Measurements from ENCODE around the gene ADGRG3.

DNA sequence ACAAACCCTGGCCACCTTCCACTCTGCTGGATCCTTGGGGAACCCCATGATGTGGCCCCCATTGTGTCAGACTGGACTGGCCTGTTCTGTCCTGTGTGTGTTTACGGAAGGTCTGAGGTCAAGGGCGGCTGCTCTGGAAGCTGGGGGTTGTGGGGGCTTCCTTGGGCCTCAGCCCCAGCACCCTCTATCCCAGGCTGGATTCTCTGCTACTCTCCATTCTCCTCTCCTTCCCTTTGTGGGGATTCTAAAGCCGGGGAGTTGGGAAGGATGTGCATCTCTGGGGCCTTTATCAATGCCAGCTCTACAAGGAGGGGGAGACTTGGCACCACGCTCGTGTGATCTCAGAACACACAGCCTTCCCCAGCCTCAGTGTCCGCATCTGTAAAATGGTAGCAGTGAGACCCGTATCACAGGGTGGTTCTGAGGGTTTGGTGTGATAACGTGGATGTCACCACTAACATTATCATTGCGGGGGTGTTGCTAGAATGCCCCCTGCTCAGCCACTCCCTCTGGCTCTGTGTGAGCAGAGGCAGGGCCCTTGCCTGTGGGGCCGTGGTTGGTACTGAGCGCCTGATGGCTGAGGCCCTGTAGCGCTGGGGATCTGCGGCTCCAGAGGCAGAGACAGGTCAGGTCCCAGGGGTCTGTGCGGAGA is 21.6 kb upstream of the ADGRG3 start:
- TF ChIP-seq, protein P1, sequence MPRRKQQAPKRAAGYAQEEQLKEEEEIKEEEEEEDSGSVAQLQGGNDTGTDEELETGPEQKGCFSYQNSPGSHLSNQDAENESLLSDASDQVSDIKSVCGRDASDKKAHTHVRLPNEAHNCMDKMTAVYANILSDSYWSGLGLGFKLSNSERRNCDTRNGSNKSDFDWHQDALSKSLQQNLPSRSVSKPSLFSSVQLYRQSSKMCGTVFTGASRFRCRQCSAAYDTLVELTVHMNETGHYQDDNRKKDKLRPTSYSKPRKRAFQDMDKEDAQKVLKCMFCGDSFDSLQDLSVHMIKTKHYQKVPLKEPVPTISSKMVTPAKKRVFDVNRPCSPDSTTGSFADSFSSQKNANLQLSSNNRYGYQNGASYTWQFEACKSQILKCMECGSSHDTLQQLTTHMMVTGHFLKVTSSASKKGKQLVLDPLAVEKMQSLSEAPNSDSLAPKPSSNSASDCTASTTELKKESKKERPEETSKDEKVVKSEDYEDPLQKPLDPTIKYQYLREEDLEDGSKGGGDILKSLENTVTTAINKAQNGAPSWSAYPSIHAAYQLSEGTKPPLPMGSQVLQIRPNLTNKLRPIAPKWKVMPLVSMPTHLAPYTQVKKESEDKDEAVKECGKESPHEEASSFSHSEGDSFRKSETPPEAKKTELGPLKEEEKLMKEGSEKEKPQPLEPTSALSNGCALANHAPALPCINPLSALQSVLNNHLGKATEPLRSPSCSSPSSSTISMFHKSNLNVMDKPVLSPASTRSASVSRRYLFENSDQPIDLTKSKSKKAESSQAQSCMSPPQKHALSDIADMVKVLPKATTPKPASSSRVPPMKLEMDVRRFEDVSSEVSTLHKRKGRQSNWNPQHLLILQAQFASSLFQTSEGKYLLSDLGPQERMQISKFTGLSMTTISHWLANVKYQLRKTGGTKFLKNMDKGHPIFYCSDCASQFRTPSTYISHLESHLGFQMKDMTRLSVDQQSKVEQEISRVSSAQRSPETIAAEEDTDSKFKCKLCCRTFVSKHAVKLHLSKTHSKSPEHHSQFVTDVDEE (CRISPR knock-in tag; IDR thresholded peaks at IDR 0.05), result no peak
- TF ChIP-seq ARNTL (CRISPR knock-in tag; IDR thresholded peaks at IDR 0.05; ENCODE audit: borderline replicate concordance, low read depth) (no peak), TCF4 (CRISPR knock-in tag; IDR thresholded peaks at IDR 0.05; ENCODE audit: borderline replicate concordance) (no peak), ZFP3 (CRISPR knock-in tag; IDR thresholded peaks at IDR 0.05) (no peak), ZFP30 (CRISPR knock-in tag; IDR thresholded peaks at IDR 0.05) (no peak), ZC3H10 (CRISPR knock-in tag; IDR thresholded peaks at IDR 0.05) (no peak), RARB (CRISPR knock-in tag; IDR thresholded peaks at IDR 0.05) (no peak)
- TF ChIP-seq, protein P2, sequence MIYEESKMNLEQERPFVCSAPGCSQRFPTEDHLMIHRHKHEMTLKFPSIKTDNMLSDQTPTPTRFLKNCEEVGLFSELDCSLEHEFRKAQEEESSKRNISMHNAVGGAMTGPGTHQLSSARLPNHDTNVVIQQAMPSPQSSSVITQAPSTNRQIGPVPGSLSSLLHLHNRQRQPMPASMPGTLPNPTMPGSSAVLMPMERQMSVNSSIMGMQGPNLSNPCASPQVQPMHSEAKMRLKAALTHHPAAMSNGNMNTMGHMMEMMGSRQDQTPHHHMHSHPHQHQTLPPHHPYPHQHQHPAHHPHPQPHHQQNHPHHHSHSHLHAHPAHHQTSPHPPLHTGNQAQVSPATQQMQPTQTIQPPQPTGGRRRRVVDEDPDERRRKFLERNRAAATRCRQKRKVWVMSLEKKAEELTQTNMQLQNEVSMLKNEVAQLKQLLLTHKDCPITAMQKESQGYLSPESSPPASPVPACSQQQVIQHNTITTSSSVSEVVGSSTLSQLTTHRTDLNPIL (CRISPR knock-in tag; IDR thresholded peaks at IDR 0.05; ENCODE audit: low read depth), result no peak
- TF ChIP-seq, protein P3, sequence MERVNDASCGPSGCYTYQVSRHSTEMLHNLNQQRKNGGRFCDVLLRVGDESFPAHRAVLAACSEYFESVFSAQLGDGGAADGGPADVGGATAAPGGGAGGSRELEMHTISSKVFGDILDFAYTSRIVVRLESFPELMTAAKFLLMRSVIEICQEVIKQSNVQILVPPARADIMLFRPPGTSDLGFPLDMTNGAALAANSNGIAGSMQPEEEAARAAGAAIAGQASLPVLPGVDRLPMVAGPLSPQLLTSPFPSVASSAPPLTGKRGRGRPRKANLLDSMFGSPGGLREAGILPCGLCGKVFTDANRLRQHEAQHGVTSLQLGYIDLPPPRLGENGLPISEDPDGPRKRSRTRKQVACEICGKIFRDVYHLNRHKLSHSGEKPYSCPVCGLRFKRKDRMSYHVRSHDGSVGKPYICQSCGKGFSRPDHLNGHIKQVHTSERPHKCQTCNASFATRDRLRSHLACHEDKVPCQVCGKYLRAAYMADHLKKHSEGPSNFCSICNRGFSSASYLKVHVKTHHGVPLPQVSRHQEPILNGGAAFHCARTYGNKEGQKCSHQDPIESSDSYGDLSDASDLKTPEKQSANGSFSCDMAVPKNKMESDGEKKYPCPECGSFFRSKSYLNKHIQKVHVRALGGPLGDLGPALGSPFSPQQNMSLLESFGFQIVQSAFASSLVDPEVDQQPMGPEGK (CRISPR knock-in tag; IDR thresholded peaks at IDR 0.05; ENCODE audit: borderline replicate concordance), result no peak
